Uterus (tissue), 4 donors: ENCODE results near the gene SLC22A12. TPM values are rescaled to one million over a fixed set of nuclear protein-coding genes. Genes with fewer than 3 reads are reported as not detected.

Experiments used
- DNase-seq, 2 donors: peaks; one replicate each; pipeline ENCODE4 v3.0.0-alpha.2; 2019 to 2020
- H3K27ac ChIP-seq, 2 donors: fragments of 200-600 bp; sonication (generic); 1 replicate in 1 of 2; 2 replicates in 1 of 2; pipeline ENCODE4 v1.5.1; 2016 to 2018
- H3K27me3 ChIP-seq, 2 donors: fragments of 200-600 bp; sonication (generic); one replicate each; pipeline ENCODE4 v1.5.1; 2018 to 2019; ENCODE audit warnings: control low read depth in 1 of 2
- H3K36me3 ChIP-seq, 2 donors: fragments of 200-600 bp; sonication (generic); one replicate each; pipeline ENCODE4 v1.5.1; 2019; ENCODE audit warnings: control low read depth in 1 of 2
- H3K4me1 ChIP-seq, 2 donors: fragments of 200-600 bp; sonication (generic); one replicate each; pipeline ENCODE4 v1.5.1; 2018 to 2019; ENCODE audit warnings: control low read depth in 1 of 2
- H3K4me3 ChIP-seq, 2 donors: fragments of 200-600 bp; sonication (generic); 1 replicate in 1 of 2; 2 replicates in 1 of 2; pipeline ENCODE4 v1.5.1; 2018 to 2019; ENCODE audit warnings: mild to moderate bottlenecking in 1 of 2
- H3K9me3 ChIP-seq, 2 donors: fragments of 200-600 bp; sonication (generic); one replicate each; pipeline ENCODE4 v1.5.1; 2019; ENCODE audit warnings: control low read depth in 1 of 2
- CTCF ChIP-seq, 4 experiments: fragments of 200-600 bp in 2 of 4; fragments of 450-650 bp in 2 of 4; sonication (generic) in 2 of 4; IDR thresholded peaks; one replicate each; pipeline ENCODE4 v1.5.1; 2016 to 2019; ENCODE audit warnings: antibody characterized with exemption in 4 of 4, mild to moderate bottlenecking in 2 of 4, moderate library complexity in 1 of 4
- POLR2A ChIP-seq, 2 donors: fragments of 450-650 bp; IDR thresholded peaks; one replicate each; pipeline ENCODE4 v1.6.1; 2016; ENCODE audit warnings: antibody characterized with exemption in 2 of 2, mild to moderate bottlenecking in 1 of 2, moderate library complexity in 1 of 2
- intact Hi-C: fragments of 100-400 bp; cut with DNase I; formaldehyde crosslinking; loops from one replicate; pipeline ENCODE4 v1.15.1; 2023; ENCODE audit warnings: low total_unique reads
- total RNA-seq, 4 donors: library from RNA; depleted of rRNA in 3 of 4; stranded (reverse); fragments of >200 nt in 3 of 4; gene quantifications; one replicate each; pipeline versions ENCODE4 v1.1.0 to v1.2.4, GENCODE V29; 2014 to 2023
- donor health status: DM: yes; HTN: yes; CAD: no.

Gene SLC22A12
- total RNA-seq, 4 donors from 2014 or later, result not detected

DNA sequence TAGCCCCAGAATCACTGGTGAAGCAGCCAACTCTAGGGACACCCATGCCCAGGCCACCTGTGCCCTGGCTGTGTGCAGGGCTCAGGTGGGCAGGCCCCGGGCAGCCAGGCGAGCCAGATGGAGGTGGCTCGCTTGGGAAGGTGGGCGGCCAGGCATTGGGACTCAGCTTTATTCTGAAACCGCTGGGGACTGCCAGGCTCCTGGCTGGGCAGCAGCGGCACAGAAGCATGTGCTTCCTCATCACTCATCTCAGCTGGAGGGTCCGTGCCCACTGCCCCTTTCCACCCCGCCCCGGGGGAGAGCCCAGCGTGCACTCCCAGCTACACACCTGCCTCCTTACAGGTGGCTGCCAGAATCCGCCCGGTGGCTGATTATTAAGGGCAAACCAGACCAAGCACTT is 27.1 kb upstream of the SLC22A12 start:
- Histone ChIP-seq H3K4me1 (peaks cover 0 to 4% of the 10 kb centered on the region in 2 donors), H3K4me3 (no peak overlapping the region), H3K9me3 (no peaks in the 10 kb centered on the region), H3K27ac (no peak overlapping the region), H3K36me3 (no peaks in the 10 kb centered on the region), H3K27me3 (no peaks in the 10 kb centered on the region)
- DNase-seq, result no peak
- TF ChIP-seq POLR2A (IDR thresholded peaks at IDR 0.05) (no peak), CTCF (IDR thresholded peaks at IDR 0.05) (no peak)
- intact Hi-C loops, result no loop called here

- H3K27ac ChIP-seq, result no peak overlapping the region
- intact Hi-C loops, result no loop called here
- DNase-seq, result no peak
These were observed 26.6 kb upstream of the SLC22A12 start for GRCh38 chr11:64564419-64564818.

GRCh38 chr11:64564947-64565889 is 25.8 kb upstream of the SLC22A12 start:
- no peaks in the 10 kb centered on the region for H3K27me3 ChIP-seq
- no peak overlapping the region for H3K4me3 ChIP-seq
- no peak for DNase-seq
- peak overlapping the region in 1 of 2 donors; percentile 79 for H3K27ac ChIP-seq
- no peaks in the 10 kb centered on the region for H3K36me3 ChIP-seq
- TF ChIP-seq POLR2A (IDR thresholded peaks at IDR 0.05), result no peak
- no peak for TF ChIP-seq CTCF (IDR thresholded peaks at IDR 0.05)
- no peaks in the 10 kb centered on the region for H3K9me3 ChIP-seq
- H3K4me1 ChIP-seq, result peaks cover 0 to 4% of the 10 kb centered on the region in 2 donors
- intact Hi-C loops, result no loop called here

More at GRCh38 chr11:64564419-64564818, 26.6 kb upstream of the SLC22A12 start:
- no peaks in the 10 kb centered on the region for H3K36me3 ChIP-seq
- no peaks in the 10 kb centered on the region for H3K9me3 ChIP-seq
- H3K27me3 ChIP-seq, result no peaks in the 10 kb centered on the region
- peaks cover 0 to 4% of the 10 kb centered on the region in 2 donors for H3K4me1 ChIP-seq
- H3K4me3 ChIP-seq, result no peak overlapping the region
- no peak for TF ChIP-seq POLR2A (IDR thresholded peaks at IDR 0.05)
- TF ChIP-seq CTCF (IDR thresholded peaks at IDR 0.05), result no peak

DNA sequence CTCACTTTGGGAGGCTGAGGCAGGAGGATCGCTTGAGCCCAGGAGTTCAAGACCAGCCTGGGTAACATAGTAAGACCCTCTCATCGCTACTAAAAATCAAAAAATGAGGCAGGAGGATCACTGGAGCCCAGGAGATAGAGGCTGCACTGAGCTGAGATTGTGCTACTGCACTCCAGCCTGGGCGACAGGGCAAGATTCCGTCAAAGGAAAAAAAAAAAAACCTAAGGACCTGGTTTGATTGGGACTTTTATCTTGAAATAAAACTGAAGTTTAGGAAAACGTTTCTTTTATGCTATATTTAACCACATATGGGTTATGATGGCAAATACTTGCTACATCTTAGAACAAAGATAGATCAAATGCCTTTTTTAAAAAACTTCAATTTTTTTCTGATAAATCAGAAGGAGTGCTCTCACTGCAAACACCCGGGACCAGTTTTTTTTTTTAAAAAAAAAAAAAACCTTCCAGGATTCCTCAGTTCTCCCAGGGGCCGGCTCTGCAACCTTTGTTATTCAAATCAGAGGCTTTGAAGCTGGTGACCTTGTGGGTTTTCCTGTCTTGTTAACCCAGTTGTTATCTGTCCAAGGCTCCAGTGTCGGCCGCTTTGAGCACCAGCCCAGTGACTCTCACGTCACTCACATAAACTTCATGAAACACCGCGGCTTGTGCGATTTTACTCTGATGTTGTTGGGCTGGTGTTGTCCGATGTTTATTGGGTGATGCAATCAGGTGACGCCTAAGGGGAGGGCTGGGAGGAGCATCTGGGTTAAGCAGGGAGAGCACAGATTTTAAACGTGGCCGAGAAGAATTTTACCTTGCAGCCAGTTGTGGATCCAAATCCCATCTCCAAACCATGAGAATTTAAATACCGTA is 24.7 kb upstream of the SLC22A12 start:
- intact Hi-C loops, result no loop called here
- Histone ChIP-seq H3K27ac (peak overlapping the region; percentile 64 to 79), H3K4me1 (peaks cover 0 to 4% of the 10 kb centered on the region in 2 donors), H3K4me3 (no peak overlapping the region), H3K9me3 (no peaks in the 10 kb centered on the region), H3K36me3 (no peaks in the 10 kb centered on the region), H3K27me3 (no peaks in the 10 kb centered on the region)
- peak; percentile 54 to 58 for TF ChIP-seq POLR2A (IDR thresholded peaks at IDR 0.05)
- no peak for TF ChIP-seq CTCF (IDR thresholded peaks at IDR 0.05)
- DNase-seq, result peak; percentile 77 to 89
